ENCODE data around the gene SIX1. TPM values are rescaled to one million over a fixed set of nuclear protein-coding genes. Genes with fewer than 3 reads are reported as not detected.

SIX1 gene
- total RNA-seq, 2 donors from 2014 or later: not detected

GRCh38 chr14:60647837-60648248 is 1.4 kb downstream of the SIX1 start:
- Mint-ChIP-seq H3K36me3 (peaks cover 0 to 13% of the 10 kb centered on the region in 2 donors), H3K27ac (no peak overlapping the region), H3K9me3 (no peaks in the 10 kb centered on the region)
- ATAC-seq (no peak), DNase-seq (ENCODE audit: low spot score in 2 of 2) (peak in 1 of 2 donors; percentile 5)

GRCh38 chr14:60647081-60647836 is 2.0 kb downstream of the SIX1 start:
- H3K27ac Mint-ChIP-seq: no peak overlapping the region
- H3K9me3 Mint-ChIP-seq: no peaks in the 10 kb centered on the region
- ATAC-seq (no peak), DNase-seq (ENCODE audit: low spot score in 2 of 2) (peak in 1 of 2 donors; percentile 25)
- peaks cover 0 to 15% of the 10 kb centered on the region in 2 donors for H3K36me3 Mint-ChIP-seq

- ATAC-seq: no peak
- Mint-ChIP-seq H3K9me3 (no peaks in the 10 kb centered on the region), H3K27ac (peak overlapping the region in 1 of 2 donors; percentile 62), H3K36me3 (peaks cover 0 to 15% of the 10 kb centered on the region in 2 donors)
- peak in 1 of 2 donors; percentile 8 for DNase-seq (ENCODE audit: low spot score in 2 of 2)
Observed at GRCh38 chr14:60646226-60646818, 3.0 kb downstream of the SIX1 start.

GRCh38 chr14:60645126-60645741 is 4.0 kb downstream of the SIX1 start:
- Mint-ChIP-seq H3K9me3 (no peaks in the 10 kb centered on the region), H3K36me3 (peaks cover 0 to 10% of the 10 kb centered on the region in 2 donors), H3K27ac (no peak overlapping the region)
- no peak for DNase-seq (ENCODE audit: low spot score in 2 of 2)
- ATAC-seq: peak in 1 of 2 donors; percentile 58

- Mint-ChIP-seq H3K36me3 (peaks cover 0 to 8% of the 10 kb centered on the region in 2 donors), H3K9me3 (no peaks in the 10 kb centered on the region), H3K27ac (no peak overlapping the region)
- no peak for DNase-seq (ENCODE audit: low spot score in 2 of 2)
- no peak for ATAC-seq
Observed at GRCh38 chr14:60644666-60645065, 4.6 kb downstream of the SIX1 start.

GRCh38 chr14:60643463-60644314 is 5.6 kb downstream of the SIX1 start:
- Mint-ChIP-seq H3K9me3 (no peaks in the 10 kb centered on the region), H3K27ac (no peak overlapping the region), H3K36me3 (peaks cover 0 to 8% of the 10 kb centered on the region in 2 donors)
- ATAC-seq: no peak
- DNase-seq (ENCODE audit: low spot score in 2 of 2): no peak

- no peak for ATAC-seq
- DNase-seq (ENCODE audit: low spot score in 2 of 2): no peak
- Mint-ChIP-seq H3K36me3 (peaks cover 4 to 8% of the 10 kb centered on the region in 2 donors), H3K27ac (no peak overlapping the region), H3K9me3 (no peaks in the 10 kb centered on the region)
Observed at GRCh38 chr14:60643141-60643462, 6.2 kb downstream of the SIX1 start.

- H3K36me3 Mint-ChIP-seq: peaks cover 6 to 8% of the 10 kb centered on the region in 2 donors
- no peak overlapping the region for H3K27ac Mint-ChIP-seq
- H3K9me3 Mint-ChIP-seq: no peaks in the 10 kb centered on the region
- DNase-seq (ENCODE audit: low spot score in 2 of 2) (peak in 1 of 2 donors; percentile 17), ATAC-seq (peak in 1 of 2 donors; percentile 30)
Observed at GRCh38 chr14:60642270-60643140, 6.8 kb downstream of the SIX1 start.

GRCh38 chr14:60641742-60642269 is 7.5 kb downstream of the SIX1 start:
- H3K27ac Mint-ChIP-seq: no peak overlapping the region
- peak in 1 of 2 donors; percentile 8 for DNase-seq (ENCODE audit: low spot score in 2 of 2)
- H3K9me3 Mint-ChIP-seq: no peaks in the 10 kb centered on the region
- H3K36me3 Mint-ChIP-seq: peaks cover 6 to 8% of the 10 kb centered on the region in 2 donors
- ATAC-seq: no peak

GRCh38 chr14:60640859-60641741 is 8.2 kb downstream of the SIX1 start:
- Mint-ChIP-seq H3K27ac (no peak overlapping the region), H3K36me3 (peaks cover 6 to 8% of the 10 kb centered on the region in 2 donors), H3K9me3 (no peaks in the 10 kb centered on the region)
- DNase-seq (ENCODE audit: low spot score in 2 of 2) (no peak), ATAC-seq (no peak)

GRCh38 chr14:60639674-60640073 is 9.6 kb downstream of the SIX1 start:
- no peak overlapping the region for H3K27ac Mint-ChIP-seq
- DNase-seq (ENCODE audit: low spot score in 2 of 2) (no peak), ATAC-seq (no peak)
- no peaks in the 10 kb centered on the region for H3K9me3 Mint-ChIP-seq
- H3K36me3 Mint-ChIP-seq: peaks cover 6 to 8% of the 10 kb centered on the region in 2 donors

GRCh38 chr14:60637479-60638315 is 11.6 kb downstream of the SIX1 start:
- peaks cover under 1 to 6% of the 10 kb centered on the region in 2 donors for H3K36me3 Mint-ChIP-seq
- DNase-seq (ENCODE audit: low spot score in 2 of 2) (no peak), ATAC-seq (peak in 1 of 2 donors; percentile 24)
- H3K27ac Mint-ChIP-seq: no peak overlapping the region
- no peaks in the 10 kb centered on the region for H3K9me3 Mint-ChIP-seq

- ATAC-seq (no peak), DNase-seq (ENCODE audit: low spot score in 2 of 2) (no peak)
- no peaks in the 10 kb centered on the region for H3K9me3 Mint-ChIP-seq
- no peak overlapping the region for H3K27ac Mint-ChIP-seq
- peaks cover 0 to 6% of the 10 kb centered on the region in 2 donors for H3K36me3 Mint-ChIP-seq
Observed at GRCh38 chr14:60636879-60637478, 12.3 kb downstream of the SIX1 start.

GRCh38 chr14:60634153-60634552 is 15.1 kb downstream of the SIX1 start:
- H3K27ac Mint-ChIP-seq: no peak overlapping the region
- no peak for DNase-seq (ENCODE audit: low spot score in 2 of 2)
- H3K36me3 Mint-ChIP-seq: peaks cover 0 to 6% of the 10 kb centered on the region in 2 donors
- H3K9me3 Mint-ChIP-seq: no peaks in the 10 kb centered on the region
- no peak for ATAC-seq

All from activated naive CD4-positive, alpha-beta T cell treated with anti-CD3 and anti-CD28 coated beads, Interleukin-2, amount 50 U/mL, for 72 hours (primary cell).